ENCODE data around the gene NCKAP1.
"Not testable (repeated sequence)": the region's sequence is repeated elsewhere in the genome, so short reads cannot be mapped to it uniquely, and the experiment has no call there.

NCKAP1 gene

DNA sequence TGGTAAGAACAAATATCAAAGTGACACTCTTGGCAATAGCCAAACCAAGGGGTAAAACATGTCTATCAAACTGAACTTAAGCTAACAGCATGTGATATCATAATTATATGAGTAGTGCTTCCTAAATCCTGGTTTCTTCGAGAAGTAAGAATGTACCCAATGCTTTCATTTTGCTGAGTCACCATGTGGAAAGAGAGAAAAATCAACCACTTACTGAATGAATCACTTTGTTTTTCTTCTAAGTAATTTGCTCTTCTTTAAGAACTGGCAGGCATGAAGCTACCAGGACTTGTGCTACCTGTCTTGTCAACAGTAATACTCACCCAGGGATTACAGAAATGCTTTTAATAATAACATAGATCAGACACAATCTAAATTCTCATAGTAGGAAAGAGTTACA lies 21.3 kb upstream of the NCKAP1 start:
- DNase-seq (ENCODE audit: low spot score): no peak
- Histone ChIP-seq H3K36me3 (replicated peaks in 1 of 2; ENCODE audit: control insufficient read depth in 2 of 2, insufficient read depth in 2 of 2, low read length in 2 of 2) (no peaks in the 10 kb centered on the region), H3K4ac (ENCODE audit: low read length) (no peak overlapping the region), H2AFZ (ENCODE audit: low read length) (peak overlapping the region; percentile 33), H2BK15ac (ENCODE audit: low read length) (no peak overlapping the region), H2BK5ac (ENCODE audit: low read length) (no peak overlapping the region), H3K79me1 (ENCODE audit: low read depth, low read length) (no peaks in the 10 kb centered on the region), H3K14ac (ENCODE audit: low read length) (no peak overlapping the region), H3K27me3 (ENCODE audit: control insufficient read depth in 3 of 3, insufficient read depth in 3 of 3, low read depth in 1 of 3, low read length in 3 of 3) (no peaks in the 10 kb centered on the region), H3K9ac (ENCODE audit: low read depth, low read length, poor library complexity) (no peak overlapping the region), H3K4me2 (ENCODE audit: insufficient read depth, low read length, poor library complexity, severe bottlenecking) (no peak overlapping the region), H2AK5ac (ENCODE audit: low read depth, low read length) (no peak overlapping the region), H4K8ac (ENCODE audit: low read depth, low read length) (no peak overlapping the region), H3K18ac (ENCODE audit: low read length) (no peak overlapping the region), H3K4me3 (ENCODE audit: low read length in 2 of 2) (no peak overlapping the region), H2BK120ac (ENCODE audit: low read depth, low read length) (no peak overlapping the region), H3K4me1 (ENCODE audit: control insufficient read depth in 2 of 2, insufficient read depth in 1 of 2, low read depth in 1 of 2, low read length in 2 of 2) (peaks cover 0 to 8% of the 10 kb centered on the region in 2 donors), H4K91ac (ENCODE audit: low read depth, low read length, poor library complexity) (no peak overlapping the region), H3K23ac (ENCODE audit: low read depth, low read length, poor library complexity) (no peak overlapping the region), H3K27ac (replicated peaks; ENCODE audit: low read length) (no peak overlapping the region), H2BK12ac (ENCODE audit: low read length) (no peak overlapping the region), H3K9me3 (replicated peaks in 1 of 2; ENCODE audit: control insufficient read depth in 2 of 2, insufficient read depth in 1 of 2, low read depth in 1 of 2, low read length in 2 of 2) (no peaks in the 10 kb centered on the region)
- no CpG with 5 or more reads among the region's 1 CpG for WGBS, 2 donors (ENCODE audit: extremely low coverage in 2 of 2, insufficient read length in 2 of 2, insufficient replicate concordance in 1 of 2)

DNA sequence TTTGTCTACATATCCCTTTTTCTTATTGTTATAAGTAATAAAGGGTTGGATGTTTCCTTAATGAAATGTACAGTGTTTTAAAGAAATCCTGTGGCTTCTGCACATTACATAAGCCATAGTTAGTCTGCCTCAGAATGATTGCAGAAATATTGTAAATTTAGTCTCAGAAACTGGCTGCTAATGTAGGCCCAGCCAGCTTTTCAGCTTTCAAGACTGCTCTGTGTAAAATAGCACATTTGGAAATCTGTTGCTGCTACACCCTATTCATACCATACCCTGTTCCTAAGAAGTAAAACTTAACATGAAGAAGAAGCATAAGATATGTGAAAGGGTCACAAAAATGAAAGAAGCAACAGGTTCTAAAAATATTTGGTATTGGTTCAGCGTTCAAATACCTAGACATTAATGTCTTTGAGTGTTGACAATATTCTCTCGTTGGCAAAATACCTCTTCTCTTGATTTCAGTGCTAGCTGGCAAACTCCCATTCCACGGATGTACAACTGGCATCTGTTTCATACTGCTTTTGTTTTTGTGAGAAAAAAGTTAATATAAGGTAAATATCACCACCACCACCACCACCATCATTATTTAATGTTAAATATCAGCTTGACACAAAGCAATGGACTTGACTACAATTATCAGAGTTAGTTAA lies 19.2 kb upstream of the NCKAP1 start:
- no peaks in the 10 kb centered on the region for H3K36me3 ChIP-seq (replicated peaks in 1 of 2; ENCODE audit: control insufficient read depth in 2 of 2, insufficient read depth in 2 of 2, low read length in 2 of 2)

GRCh38 chr2:183049420-183049819 lies 11.2 kb upstream of the NCKAP1 start:
- peaks cover 0 to 2% of the 10 kb centered on the region in 2 donors for H3K4me1 ChIP-seq (ENCODE audit: control insufficient read depth in 2 of 2, insufficient read depth in 1 of 2, low read depth in 1 of 2, low read length in 2 of 2)
- DNase-seq (ENCODE audit: low spot score): no peak
- H2BK120ac ChIP-seq (ENCODE audit: low read depth, low read length): no peak overlapping the region
- no peaks in the 10 kb centered on the region for H3K79me1 ChIP-seq (ENCODE audit: low read depth, low read length)
- no CpG with 5 or more reads among the region's 5 CpGs for WGBS, 2 donors (ENCODE audit: extremely low coverage in 2 of 2, insufficient read length in 2 of 2, insufficient replicate concordance in 1 of 2)
- no peak overlapping the region for H3K27ac ChIP-seq (replicated peaks; ENCODE audit: low read length)
- H3K4me2 ChIP-seq (ENCODE audit: insufficient read depth, low read length, poor library complexity, severe bottlenecking): no peak overlapping the region
- H3K23ac ChIP-seq (ENCODE audit: low read depth, low read length, poor library complexity): no peak overlapping the region
- H3K14ac ChIP-seq (ENCODE audit: low read length): no peak overlapping the region
- no peak overlapping the region for H4K8ac ChIP-seq (ENCODE audit: low read depth, low read length)
- H3K4ac ChIP-seq (ENCODE audit: low read length): no peak overlapping the region
- H3K18ac ChIP-seq (ENCODE audit: low read length): no peak overlapping the region
- no peak overlapping the region for H3K4me3 ChIP-seq (ENCODE audit: low read length in 2 of 2)
- no peak overlapping the region for H2AFZ ChIP-seq (ENCODE audit: low read length)
- H4K91ac ChIP-seq (ENCODE audit: low read depth, low read length, poor library complexity): no peak overlapping the region
- H2AK5ac ChIP-seq (ENCODE audit: low read depth, low read length): no peak overlapping the region
- H3K36me3 ChIP-seq (replicated peaks in 1 of 2; ENCODE audit: control insufficient read depth in 2 of 2, insufficient read depth in 2 of 2, low read length in 2 of 2): no peaks in the 10 kb centered on the region
- H3K9me3 ChIP-seq (replicated peaks in 1 of 2; ENCODE audit: control insufficient read depth in 2 of 2, insufficient read depth in 1 of 2, low read depth in 1 of 2, low read length in 2 of 2): no peaks in the 10 kb centered on the region
- no peak overlapping the region for H2BK12ac ChIP-seq (ENCODE audit: low read length)
- H3K27me3 ChIP-seq (ENCODE audit: control insufficient read depth in 3 of 3, insufficient read depth in 3 of 3, low read depth in 1 of 3, low read length in 3 of 3): peaks cover 0 to 8% (median 0%) of the 10 kb centered on the region in 3 experiments
- H2BK5ac ChIP-seq (ENCODE audit: low read length): no peak overlapping the region
- no peak overlapping the region for H2BK15ac ChIP-seq (ENCODE audit: low read length)
- H3K9ac ChIP-seq (ENCODE audit: low read depth, low read length, poor library complexity): no peak overlapping the region

More for the DNA sequence above, 19.2 kb upstream of the NCKAP1 start:
- WGBS, 2 donors (ENCODE audit: extremely low coverage in 2 of 2, insufficient read length in 2 of 2, insufficient replicate concordance in 1 of 2): no CpG with 5 or more reads among the region's 3 CpGs
- no peak overlapping the region for H3K9ac ChIP-seq (ENCODE audit: low read depth, low read length, poor library complexity)
- no peak overlapping the region for H2BK5ac ChIP-seq (ENCODE audit: low read length)
- H3K4me3 ChIP-seq (ENCODE audit: low read length in 2 of 2): no peak overlapping the region
- H2AFZ ChIP-seq (ENCODE audit: low read length): peak overlapping the region; percentile 6
- no peak overlapping the region for H3K23ac ChIP-seq (ENCODE audit: low read depth, low read length, poor library complexity)
- no peaks in the 10 kb centered on the region for H3K9me3 ChIP-seq (replicated peaks in 1 of 2; ENCODE audit: control insufficient read depth in 2 of 2, insufficient read depth in 1 of 2, low read depth in 1 of 2, low read length in 2 of 2)
- H2BK12ac ChIP-seq (ENCODE audit: low read length): no peak overlapping the region
- no peak overlapping the region for H2BK15ac ChIP-seq (ENCODE audit: low read length)
- no peak overlapping the region for H2BK120ac ChIP-seq (ENCODE audit: low read depth, low read length)
- no peak overlapping the region for H3K27ac ChIP-seq (replicated peaks; ENCODE audit: low read length)
- H4K8ac ChIP-seq (ENCODE audit: low read depth, low read length): no peak overlapping the region
- no peaks in the 10 kb centered on the region for H3K79me1 ChIP-seq (ENCODE audit: low read depth, low read length)
- H3K4me2 ChIP-seq (ENCODE audit: insufficient read depth, low read length, poor library complexity, severe bottlenecking): no peak overlapping the region
- DNase-seq (ENCODE audit: low spot score): no peak
- no peak overlapping the region for H4K91ac ChIP-seq (ENCODE audit: low read depth, low read length, poor library complexity)
- no peaks in the 10 kb centered on the region for H3K27me3 ChIP-seq (ENCODE audit: control insufficient read depth in 3 of 3, insufficient read depth in 3 of 3, low read depth in 1 of 3, low read length in 3 of 3)
- H2AK5ac ChIP-seq (ENCODE audit: low read depth, low read length): no peak overlapping the region
- H3K14ac ChIP-seq (ENCODE audit: low read length): no peak overlapping the region
- no peak overlapping the region for H3K18ac ChIP-seq (ENCODE audit: low read length)
- no peaks in the 10 kb centered on the region for H3K4me1 ChIP-seq (ENCODE audit: control insufficient read depth in 2 of 2, insufficient read depth in 1 of 2, low read depth in 1 of 2, low read length in 2 of 2)
- no peak overlapping the region for H3K4ac ChIP-seq (ENCODE audit: low read length)

DNA sequence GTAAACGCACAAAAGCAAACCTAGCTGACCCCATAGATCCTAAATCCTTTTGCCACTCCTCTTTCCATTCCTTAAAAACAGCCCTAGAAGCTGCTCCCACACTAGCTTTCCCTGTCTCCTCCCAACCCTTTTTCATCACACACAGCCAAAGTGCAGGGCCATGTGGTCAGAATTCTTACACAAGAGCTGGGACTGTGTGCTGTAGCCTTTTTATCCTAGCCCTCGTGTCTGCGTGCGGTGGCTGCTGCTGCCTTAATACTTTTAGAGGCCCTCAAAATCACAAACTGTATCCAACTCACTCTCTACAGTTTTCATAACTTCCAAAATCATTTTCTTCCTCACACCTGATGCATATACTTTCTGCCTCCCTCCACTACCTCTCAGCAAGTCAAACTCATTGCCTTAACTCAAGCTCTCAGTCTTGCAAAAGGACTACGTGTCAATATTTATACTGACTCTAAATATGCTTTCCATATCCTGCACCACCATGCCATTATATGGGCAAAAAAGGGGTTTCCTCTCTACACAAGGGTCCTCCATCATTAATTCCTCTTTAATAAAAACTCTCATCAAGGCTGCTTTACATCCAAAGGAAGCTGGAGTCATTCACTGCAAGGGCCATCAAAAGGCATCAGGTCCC lies 9.3 kb upstream of the NCKAP1 start:
- H3K14ac ChIP-seq (ENCODE audit: low read length); H4K91ac ChIP-seq (ENCODE audit: low read depth, low read length, poor library complexity); H2BK5ac ChIP-seq (ENCODE audit: low read length); H2BK120ac ChIP-seq (ENCODE audit: low read depth, low read length); H3K4me1 ChIP-seq (ENCODE audit: control insufficient read depth in 2 of 2, insufficient read depth in 1 of 2, low read depth in 1 of 2, low read length in 2 of 2); H2AFZ ChIP-seq (ENCODE audit: low read length); H3K27me3 ChIP-seq (ENCODE audit: control insufficient read depth in 3 of 3, insufficient read depth in 3 of 3, low read depth in 1 of 3, low read length in 3 of 3); H4K8ac ChIP-seq (ENCODE audit: low read depth, low read length); H3K23ac ChIP-seq (ENCODE audit: low read depth, low read length, poor library complexity); DNase-seq (ENCODE audit: low spot score); H2AK5ac ChIP-seq (ENCODE audit: low read depth, low read length); H3K79me1 ChIP-seq (ENCODE audit: low read depth, low read length); H3K4ac ChIP-seq (ENCODE audit: low read length); H3K18ac ChIP-seq (ENCODE audit: low read length); H3K4me3 ChIP-seq (ENCODE audit: low read length in 2 of 2); H3K4me2 ChIP-seq (ENCODE audit: insufficient read depth, low read length, poor library complexity, severe bottlenecking); H2BK12ac ChIP-seq (ENCODE audit: low read length); H3K27ac ChIP-seq (replicated peaks; ENCODE audit: low read length); H3K9me3 ChIP-seq (replicated peaks in 1 of 2; ENCODE audit: control insufficient read depth in 2 of 2, insufficient read depth in 1 of 2, low read depth in 1 of 2, low read length in 2 of 2); H3K9ac ChIP-seq (ENCODE audit: low read depth, low read length, poor library complexity); H3K36me3 ChIP-seq (replicated peaks in 1 of 2; ENCODE audit: control insufficient read depth in 2 of 2, insufficient read depth in 2 of 2, low read length in 2 of 2); H2BK15ac ChIP-seq (ENCODE audit: low read length): not testable (repeated sequence)
- no CpG with 5 or more reads among the region's 5 CpGs for WGBS, 2 donors (ENCODE audit: extremely low coverage in 2 of 2, insufficient read length in 2 of 2, insufficient replicate concordance in 1 of 2)
